HG03342 (cell line): ENCODE data around the gene XIRP2.

Source experiments
- ATAC-seq: cut with Tn5 transposase; IDR thresholded peaks from one replicate; pipeline ENCODE4 v1.9.1; 2021; ENCODE audit warnings: mild to moderate bottlenecking, moderate library complexity; ENCODE audit not compliant: unreplicated experiment

XIRP2 gene

GRCh38 chr2:166926657-166927056 is 38.4 kb downstream of the XIRP2 start:
- no peak for ATAC-seq

- no peak for ATAC-seq
Observed at GRCh38 chr2:166932032-166932431, 43.8 kb downstream of the XIRP2 start.

DNA sequence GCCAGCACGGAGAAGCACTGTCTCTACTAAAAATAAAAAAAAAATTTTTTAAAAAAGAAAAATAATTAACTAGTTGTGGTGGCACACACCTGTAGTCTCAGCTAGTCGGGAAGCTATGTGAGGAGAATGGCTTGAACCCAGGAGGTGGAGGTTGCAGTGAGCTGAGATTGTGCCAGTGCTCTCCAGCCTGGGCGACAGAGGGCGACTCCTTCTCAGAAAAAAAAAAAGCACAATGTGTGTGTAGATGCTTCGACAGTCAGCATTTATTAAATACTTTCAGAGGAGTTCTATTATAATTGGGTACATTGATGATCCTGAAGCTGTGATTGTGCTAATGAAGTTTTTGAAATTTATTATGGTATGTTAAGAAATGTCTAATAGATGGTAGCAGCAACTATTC is 46.5 kb downstream of the XIRP2 start:
- no peak for ATAC-seq

DNA sequence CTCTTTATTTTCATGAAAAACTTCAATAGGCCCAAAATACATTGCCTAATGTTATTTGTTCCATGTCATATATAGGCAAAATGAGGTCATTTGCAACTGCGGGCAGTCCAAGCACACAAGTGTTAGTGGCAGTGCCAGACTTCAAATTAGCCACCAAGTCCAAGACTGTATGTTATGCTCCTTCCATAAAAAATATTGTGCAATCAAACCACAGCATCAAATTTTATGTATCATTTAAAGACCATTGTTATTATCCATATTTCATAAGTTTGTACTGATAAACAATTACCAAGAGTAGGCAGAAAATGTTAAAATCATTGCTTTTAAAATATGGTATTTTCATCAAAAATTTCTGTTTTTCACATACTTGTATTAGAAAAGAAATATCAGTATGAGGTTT is 54.1 kb downstream of the XIRP2 start:
- no peak for ATAC-seq

- ATAC-seq = no peak
Observed at GRCh38 chr2:166944909-166945308, 56.6 kb downstream of the XIRP2 start.

DNA sequence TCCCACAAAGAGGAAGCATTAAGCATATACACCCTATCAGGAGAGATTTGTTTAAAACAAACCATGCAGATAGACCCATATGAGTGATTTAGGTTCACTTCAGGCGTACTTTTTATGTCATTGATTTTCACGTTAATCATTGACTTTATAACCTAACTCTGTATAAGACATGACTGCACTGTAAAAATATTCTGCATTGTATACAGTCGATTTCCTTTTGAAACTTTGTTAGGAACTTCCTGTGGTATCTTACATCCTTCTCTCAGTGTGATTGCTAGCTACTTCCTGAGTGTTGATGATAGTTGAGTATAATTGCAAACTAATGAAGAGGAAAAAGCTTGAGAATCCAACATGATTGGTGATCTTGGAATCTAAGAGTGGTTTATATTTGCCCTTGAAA is 69.4 kb downstream of the XIRP2 start:
- ATAC-seq = no peak

- ATAC-seq = no peak
Observed at GRCh38 chr2:166958986-166959481, 70.8 kb downstream of the XIRP2 start.

DNA sequence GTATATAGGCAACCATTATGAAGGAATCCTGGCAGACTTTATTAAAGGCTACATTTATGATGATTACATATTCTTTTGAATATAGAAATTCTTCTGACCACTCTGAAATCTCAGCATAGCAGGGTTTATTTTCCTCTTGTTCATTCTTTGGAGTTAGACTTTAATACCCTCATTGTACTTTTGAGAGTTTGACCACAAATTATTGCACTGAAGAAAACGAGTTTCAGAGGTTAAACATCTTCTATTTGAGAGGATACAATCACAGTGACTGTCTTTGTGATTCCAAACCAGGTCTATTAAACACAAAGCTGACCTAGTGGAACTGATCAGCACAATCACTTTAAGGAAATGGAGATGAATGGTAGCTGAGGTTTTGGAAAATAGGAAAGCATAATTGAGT is 71.3 kb downstream of the XIRP2 start:
- no peak for ATAC-seq

DNA sequence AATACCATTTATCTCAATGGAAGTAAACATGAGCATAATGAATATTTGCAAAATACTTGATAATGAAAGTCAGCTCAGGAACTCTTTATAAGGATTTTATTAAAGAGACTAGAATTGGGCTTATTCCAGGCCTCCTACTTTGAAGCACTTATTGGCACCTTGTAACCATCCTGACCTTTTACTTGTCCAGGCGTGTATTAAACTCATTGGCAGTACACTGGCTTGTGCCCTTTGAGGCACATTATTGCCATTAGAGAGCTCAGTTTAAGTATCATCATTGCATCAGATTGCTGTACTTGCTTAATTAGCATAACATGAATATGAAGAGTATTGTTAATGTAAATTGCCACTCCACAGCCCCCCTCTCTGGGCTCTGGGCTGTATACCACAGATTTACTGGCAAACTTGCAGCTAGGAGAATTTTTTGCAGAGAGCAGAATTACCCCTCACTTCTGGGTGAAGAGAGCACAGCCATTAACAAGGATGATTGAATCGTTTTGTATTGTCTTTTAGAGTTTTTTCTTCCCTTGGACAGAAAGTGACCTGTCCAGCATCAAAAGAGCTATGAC is 72.5 kb downstream of the XIRP2 start:
- no peak for ATAC-seq

- no peak for ATAC-seq
Observed at GRCh38 chr2:166961933-166962332, 73.7 kb downstream of the XIRP2 start.

GRCh38 chr2:166969486-166969885 is 81.2 kb downstream of the XIRP2 start:
- ATAC-seq = no peak

GRCh38 chr2:166972002-166972401 is 83.7 kb downstream of the XIRP2 start:
- ATAC-seq = no peak

- ATAC-seq = no peak
Observed at GRCh38 chr2:166972418-166972817, 84.1 kb downstream of the XIRP2 start.

- no peak for ATAC-seq
Observed at GRCh38 chr2:166984188-166984587, 95.9 kb downstream of the XIRP2 start.

DNA sequence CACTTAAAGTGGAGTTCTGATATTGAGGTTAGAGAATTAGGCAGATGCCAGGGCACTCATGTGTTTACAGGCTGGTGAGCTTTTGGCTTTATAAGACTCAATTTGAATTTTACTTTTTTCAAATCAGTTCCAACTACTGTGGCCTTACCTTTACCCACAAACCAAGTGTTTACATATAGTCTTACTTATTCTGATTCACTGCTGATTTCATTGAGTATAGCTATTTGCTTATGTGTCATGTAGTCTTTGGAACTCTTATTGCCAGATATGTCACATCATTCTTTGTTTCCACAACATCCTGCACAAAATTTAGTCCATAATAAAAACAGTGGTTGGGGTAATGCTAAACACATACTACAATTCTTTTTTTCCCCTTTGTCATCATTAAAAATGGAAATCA is 96.5 kb downstream of the XIRP2 start:
- ATAC-seq = no peak

- ATAC-seq = no peak
Observed at GRCh38 chr2:166994588-166995336, 106.5 kb downstream of the XIRP2 start.

GRCh38 chr2:166996465-166996864 is 108.2 kb downstream of the XIRP2 start:
- ATAC-seq = no peak

GRCh38 chr2:167001165-167001564 is 112.9 kb downstream of the XIRP2 start:
- no peak for ATAC-seq

GRCh38 chr2:167005096-167005495 is 116.8 kb downstream of the XIRP2 start:
- ATAC-seq = no peak

DNA sequence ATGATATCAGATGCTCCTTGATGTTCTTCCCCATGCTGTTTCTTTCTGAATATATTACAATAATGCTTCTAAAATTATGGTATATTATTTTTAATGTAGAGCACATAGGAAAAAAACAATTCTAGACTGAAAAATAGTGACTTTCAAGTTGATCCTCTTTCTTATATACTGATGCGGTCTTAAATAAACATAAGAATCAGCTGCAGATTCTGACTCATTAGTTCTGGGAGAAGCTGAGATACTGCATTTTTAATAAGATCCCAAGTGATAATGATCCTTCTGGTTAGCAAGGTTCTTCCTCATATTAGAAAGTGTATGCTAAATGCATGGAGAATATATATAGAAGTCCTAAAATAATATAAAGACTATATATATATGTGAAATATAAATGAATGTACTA is 124.9 kb downstream of the XIRP2 start:
- ATAC-seq = no peak

GRCh38 chr2:167015806-167016205 is 127.5 kb downstream of the XIRP2 start:
- no peak for ATAC-seq

- ATAC-seq = no peak
Observed at GRCh38 chr2:167017021-167017420, 128.7 kb downstream of the XIRP2 start.

GRCh38 chr2:167018590-167018989 is 130.3 kb downstream of the XIRP2 start:
- ATAC-seq = no peak
